AG09319 (cell line): ENCODE data around the gene HSDL2.

Source experiments
- DNase-seq: peaks from one replicate; pipeline ENCODE4 v3.0.0-alpha.2; 2010; ENCODE audit warnings: low read depth; ENCODE audit errors: extremely low read depth
- CTCF ChIP-seq: IDR thresholded peaks from 2 replicates; pipeline ENCODE4 v1.5.1; 2011; ENCODE audit warnings: low read depth, mild to moderate bottlenecking, inconsistent platforms, low read length, moderate library complexity

Gene HSDL2

GRCh38 chr9:112422417-112423148 is 42.7 kb downstream of the HSDL2 start:
- no peak for TF ChIP-seq CTCF

GRCh38 chr9:112430006-112430522 is 50.2 kb downstream of the HSDL2 start:
- no peak for TF ChIP-seq CTCF
- DNase-seq, result no peak

More at GRCh38 chr9:112422417-112423148, 42.7 kb downstream of the HSDL2 start:
- no peak for DNase-seq

- no peak for TF ChIP-seq CTCF
- no peak for DNase-seq
These were observed 53.8 kb downstream of the HSDL2 start for GRCh38 chr9:112433499-112434392.

GRCh38 chr9:112434487-112434886 is 54.6 kb downstream of the HSDL2 start:
- TF ChIP-seq CTCF, result no peak
- DNase-seq, result no peak

- no peak for TF ChIP-seq CTCF
These were observed 57.5 kb downstream of the HSDL2 start for GRCh38 chr9:112437406-112437805.

GRCh38 chr9:112439171-112439570 is 59.3 kb downstream of the HSDL2 start:
- no peak for TF ChIP-seq CTCF
- DNase-seq, result no peak

More at GRCh38 chr9:112437406-112437805, 57.5 kb downstream of the HSDL2 start:
- DNase-seq, result no peak

GRCh38 chr9:112439825-112440224 is 59.9 kb downstream of the HSDL2 start:
- no peak for DNase-seq
- no peak for TF ChIP-seq CTCF
